Skin of body (tissue), 2 donors: ENCODE results near the gene ADAMTS4. TPM values are rescaled to one million over a fixed set of nuclear protein-coding genes. Genes with fewer than 3 reads are reported as not detected.
A peak's percentile ranks its signal among the peaks of the same experiment; 100 is the strongest.
"Not testable (repeated sequence)": the region's sequence is repeated elsewhere in the genome, so short reads cannot be mapped to it uniquely, and the experiment has no call there.

Experiments
- DNase-seq: peaks from one replicate; lab custom pipeline; 2025; lab: John Stamatoyannopoulos, UW
- total RNA-seq: library from RNA; depleted of rRNA; stranded (reverse); fragments of >200 nt; gene quantifications from one replicate; pipeline ENCODE4 v1.2.3, GENCODE V29; 2014

The ADAMTS4 gene
- 6.8 TPM for total RNA-seq

DNA sequence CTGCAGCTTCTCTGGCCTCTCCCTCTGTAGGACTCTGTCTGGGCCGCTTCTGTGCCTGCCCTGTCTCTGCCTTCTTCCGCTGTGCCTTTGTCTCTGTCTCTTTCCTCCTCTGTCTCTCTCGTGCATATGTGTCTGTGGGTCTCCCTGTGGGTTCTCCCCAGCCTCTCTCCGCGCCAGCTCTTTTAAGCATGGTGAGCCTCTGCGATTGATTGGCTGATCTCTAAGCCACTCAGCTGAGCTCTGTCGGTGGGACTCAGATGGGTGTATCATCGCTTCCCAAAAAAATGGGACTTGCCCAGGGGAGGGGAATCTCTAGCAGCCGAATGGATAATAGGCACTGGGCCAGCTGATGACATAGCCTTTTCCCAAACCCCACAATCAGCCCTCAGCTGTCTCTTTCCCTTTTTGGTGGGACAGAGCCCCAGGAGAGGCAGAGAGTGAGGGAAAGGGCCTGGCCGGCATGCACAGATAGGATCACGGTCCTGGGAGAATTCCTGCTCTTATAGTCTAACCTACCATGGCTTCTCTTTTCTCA lies at the start of gene ADAMTS4:
ADAMTS4 (minus strand) TSS at position 158 of the 535 bp plus-strand sequence. CDS start 427 bp downstream, outside the sequence.
- peak; percentile 98 for DNase-seq

- no peak for DNase-seq
Measured at GRCh38 chr1:161244888-161245287, 46.0 kb upstream of the ADAMTS4 start.

GRCh38 chr1:161242313-161242712 lies 43.5 kb upstream of the ADAMTS4 start:
- DNase-seq, result no peak

DNA sequence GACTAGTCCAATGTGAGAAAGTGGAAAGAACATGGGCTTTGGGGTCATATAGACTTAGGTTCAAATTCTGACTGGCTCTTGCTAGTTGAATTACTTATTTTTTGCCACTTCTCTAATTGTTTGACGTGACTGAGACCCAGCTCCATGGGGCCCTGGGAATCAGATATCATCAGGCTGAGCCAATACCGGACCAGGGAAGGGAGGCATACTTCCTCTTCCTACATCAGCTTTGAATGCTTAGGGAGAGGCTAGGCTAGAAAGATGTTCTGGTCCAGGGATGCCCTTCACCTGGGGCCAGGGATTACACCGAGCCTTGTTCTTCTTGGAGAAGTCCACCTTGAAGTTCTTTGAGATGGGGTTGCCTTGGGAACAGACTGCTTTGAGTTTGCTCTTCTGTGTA lies 42.8 kb upstream of the ADAMTS4 start:
- no peak for DNase-seq

DNA sequence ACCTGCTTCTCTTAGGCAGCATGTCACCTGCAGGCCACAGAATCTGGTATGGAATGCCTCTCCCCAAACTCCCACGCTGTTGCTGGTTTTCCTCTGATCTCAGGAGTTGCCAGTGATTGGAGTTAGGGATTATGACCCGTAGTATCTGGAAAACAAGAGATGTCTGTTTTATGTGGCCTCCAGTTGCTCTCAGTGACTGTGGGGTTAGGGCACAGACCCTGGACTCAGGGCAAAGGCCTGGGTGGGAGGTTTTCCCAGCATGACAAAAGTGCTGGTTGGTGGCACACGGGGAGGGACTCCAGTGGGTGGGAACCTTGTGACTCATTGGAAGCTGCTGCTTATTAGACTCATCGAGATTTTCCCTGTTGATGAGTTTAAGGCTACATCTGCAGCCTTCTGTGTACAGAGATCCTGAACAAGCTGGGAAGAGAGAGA lies 39.2 kb upstream of the ADAMTS4 start, which contains the start of gene NR1I3:
NR1I3 (minus strand) TSS at position 165 of the 435 bp plus-strand sequence. CDS start 1,638 bp downstream, outside the sequence.
- DNase-seq, result no peak

DNA sequence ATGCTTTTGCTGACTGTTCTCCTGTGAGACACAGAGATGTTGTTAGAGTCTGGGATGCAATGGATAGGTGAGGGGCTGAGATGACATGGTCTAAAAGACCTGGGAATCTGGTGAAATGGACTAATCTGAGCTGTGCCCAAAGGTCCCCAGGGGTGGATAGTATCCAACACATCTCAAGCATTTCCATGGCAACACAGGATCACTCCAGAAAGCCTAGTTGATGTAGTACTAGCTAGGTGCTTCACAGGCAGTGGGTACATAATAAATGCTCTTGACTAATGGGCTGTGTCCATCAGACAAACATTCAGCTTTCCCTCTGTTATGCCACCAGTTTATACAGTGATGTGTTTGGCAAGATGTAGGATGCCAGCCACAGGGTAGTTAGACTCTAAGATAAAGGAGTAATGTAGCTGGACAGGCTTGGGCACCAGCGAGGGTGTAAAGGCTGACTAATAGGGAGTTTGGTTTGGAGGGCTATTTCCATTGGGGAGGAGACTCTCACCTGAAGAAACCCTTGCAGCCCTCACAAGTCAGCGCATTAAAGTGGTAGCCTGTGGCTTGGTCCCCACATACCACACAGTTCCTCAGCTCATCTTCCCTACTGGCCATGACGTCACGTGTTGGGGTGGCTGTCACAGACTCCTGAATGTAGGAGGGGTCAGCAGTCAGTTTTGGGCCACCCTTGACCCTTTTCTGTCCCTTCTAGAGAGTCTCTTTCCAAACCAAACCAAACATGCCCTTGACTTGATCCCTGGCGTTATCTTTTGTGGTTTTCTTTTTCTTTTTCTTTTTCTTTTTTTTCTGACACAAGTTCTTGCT lies 37.3 kb upstream of the ADAMTS4 start:
- no peak for DNase-seq

DNA sequence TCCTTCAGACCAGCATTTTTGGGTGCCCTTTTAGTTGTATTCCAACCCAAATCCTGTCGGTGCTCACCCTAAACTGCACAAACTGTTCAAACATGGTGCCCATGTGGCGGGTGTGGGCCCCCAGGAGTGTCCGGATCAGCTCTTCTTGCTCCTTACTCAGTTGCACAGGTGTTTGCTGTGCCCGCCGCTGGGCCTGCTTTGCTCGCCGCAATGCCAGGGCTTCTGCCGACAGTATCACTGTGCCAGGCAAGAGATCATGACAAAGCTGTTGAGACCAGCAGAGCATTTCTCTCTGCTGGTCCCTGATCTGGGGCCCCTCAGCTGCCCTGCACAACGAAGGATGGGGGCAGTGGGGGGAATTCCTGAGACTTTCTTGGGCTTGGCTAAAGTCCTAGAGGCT lies 34.2 kb upstream of the ADAMTS4 start:
- DNase-seq, result no peak

DNA sequence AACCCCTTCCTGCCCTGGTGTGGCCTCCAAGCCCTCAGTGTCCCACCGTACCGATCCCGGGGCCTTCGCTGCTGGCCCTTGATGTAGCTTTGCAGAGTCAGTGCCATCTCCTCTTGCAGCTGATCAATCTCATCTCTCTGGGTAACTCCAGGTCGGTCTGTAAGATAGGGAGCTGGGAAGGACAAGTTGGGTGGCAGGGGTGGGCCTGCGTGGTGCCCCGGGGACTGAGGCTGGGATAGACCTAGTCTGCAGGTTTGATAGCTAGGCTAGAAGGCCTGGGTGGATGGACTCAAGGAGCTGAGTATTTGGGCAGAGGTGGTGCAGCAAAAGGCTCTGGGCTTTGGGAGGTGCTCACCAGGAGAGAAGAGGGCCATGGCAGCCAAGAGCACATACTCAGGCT lies 31.9 kb upstream of the ADAMTS4 start:
- no peak for DNase-seq

- no peak for DNase-seq
Measured at GRCh38 chr1:161229896-161230295, 31.0 kb upstream of the ADAMTS4 start.

DNA sequence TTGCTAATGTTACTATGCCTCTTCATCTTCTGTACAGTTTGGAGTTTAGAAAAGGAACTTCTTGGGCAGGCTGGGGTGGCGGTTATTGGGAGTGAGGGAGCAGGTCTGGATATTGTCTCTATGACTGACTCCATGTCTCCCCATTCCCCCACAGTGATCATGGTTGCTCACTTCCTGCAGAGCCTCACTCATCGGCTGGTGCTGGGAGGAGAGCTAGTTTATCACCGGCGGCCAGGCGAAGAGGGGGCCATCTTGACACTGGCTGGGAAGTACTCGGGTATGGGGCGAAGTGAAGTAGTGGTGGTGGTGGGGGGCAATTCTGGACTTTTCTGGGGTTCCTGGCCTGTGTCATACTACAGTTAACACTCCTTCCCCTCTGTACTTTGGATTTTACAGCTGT lies 29.2 kb upstream of the ADAMTS4 start:
- no peak for DNase-seq

- DNase-seq, result peak; percentile 46
Measured at GRCh38 chr1:161227196-161227871, 28.5 kb upstream of the ADAMTS4 start.

GRCh38 chr1:161226759-161227158 lies 27.9 kb upstream of the ADAMTS4 start:
- no peak for DNase-seq

- no peak for DNase-seq
Measured at GRCh38 chr1:161226320-161226711, 27.5 kb upstream of the ADAMTS4 start.

DNA sequence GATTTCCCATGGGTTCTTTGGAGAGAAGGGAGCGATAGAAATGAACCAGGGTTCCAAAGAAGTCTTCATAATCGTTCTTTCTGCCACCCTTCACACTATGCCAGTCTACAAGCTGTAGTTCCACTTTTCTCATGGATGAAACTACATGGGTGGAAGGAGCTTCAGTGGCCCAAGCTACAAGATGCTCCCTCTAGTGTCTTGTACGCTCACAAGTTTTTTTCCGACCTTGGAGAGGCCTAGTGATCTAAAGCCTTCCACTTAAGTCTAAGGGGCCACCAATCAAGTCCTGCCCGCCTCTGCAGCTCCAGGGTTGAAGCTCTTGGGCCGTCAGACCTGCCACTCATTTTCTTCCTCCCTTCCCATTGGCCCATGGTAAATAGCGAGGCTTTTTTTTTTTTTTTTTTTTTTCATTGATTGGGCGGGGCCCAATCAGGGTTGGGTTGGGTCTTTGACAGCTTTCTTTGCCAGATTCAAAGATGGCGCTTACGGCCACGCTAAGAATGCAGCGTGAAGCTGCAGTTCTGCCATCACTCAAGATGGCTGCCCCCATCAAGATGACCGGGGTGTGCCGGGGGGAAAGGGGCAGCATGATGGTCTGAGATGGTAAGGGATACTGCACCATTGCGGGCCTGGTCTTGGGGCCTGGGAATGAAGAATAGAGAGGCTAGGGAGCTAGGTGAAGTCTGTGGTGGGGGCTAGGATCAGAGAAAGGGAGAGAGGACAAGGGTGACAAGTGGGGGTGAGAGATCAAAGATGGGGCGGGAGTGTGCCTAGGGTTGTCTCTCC lies 26.9 kb upstream of the ADAMTS4 start, which contains the start of gene TOMM40L:
TOMM40L (plus strand) TSS at position 527 of the 786 bp plus-strand sequence. CDS start 430 bp downstream, outside the sequence.
- peak; percentile 99 for DNase-seq

- DNase-seq, result no peak
Measured at GRCh38 chr1:161225178-161225533, 26.3 kb upstream of the ADAMTS4 start.

DNA sequence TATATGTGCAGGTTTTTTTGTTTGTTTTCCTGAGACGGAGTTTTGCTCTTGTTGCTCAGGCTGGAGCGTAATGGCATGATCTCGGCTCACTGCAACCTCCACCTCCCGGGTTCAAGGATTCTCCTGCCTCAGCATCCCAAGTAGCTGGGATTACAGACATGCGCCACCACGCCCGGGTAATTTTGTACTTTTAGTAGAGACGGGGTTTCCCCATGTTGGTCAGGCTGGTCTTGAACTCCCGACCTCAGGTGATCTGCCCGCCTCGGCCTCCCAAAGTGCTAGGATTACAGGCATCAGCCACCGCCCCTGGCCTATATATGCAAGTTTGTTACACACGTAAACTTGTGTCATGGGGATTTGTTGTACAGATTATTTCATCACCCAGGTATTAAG lies 25.8 kb upstream of the ADAMTS4 start:
- not testable (repeated sequence) for DNase-seq

DNA sequence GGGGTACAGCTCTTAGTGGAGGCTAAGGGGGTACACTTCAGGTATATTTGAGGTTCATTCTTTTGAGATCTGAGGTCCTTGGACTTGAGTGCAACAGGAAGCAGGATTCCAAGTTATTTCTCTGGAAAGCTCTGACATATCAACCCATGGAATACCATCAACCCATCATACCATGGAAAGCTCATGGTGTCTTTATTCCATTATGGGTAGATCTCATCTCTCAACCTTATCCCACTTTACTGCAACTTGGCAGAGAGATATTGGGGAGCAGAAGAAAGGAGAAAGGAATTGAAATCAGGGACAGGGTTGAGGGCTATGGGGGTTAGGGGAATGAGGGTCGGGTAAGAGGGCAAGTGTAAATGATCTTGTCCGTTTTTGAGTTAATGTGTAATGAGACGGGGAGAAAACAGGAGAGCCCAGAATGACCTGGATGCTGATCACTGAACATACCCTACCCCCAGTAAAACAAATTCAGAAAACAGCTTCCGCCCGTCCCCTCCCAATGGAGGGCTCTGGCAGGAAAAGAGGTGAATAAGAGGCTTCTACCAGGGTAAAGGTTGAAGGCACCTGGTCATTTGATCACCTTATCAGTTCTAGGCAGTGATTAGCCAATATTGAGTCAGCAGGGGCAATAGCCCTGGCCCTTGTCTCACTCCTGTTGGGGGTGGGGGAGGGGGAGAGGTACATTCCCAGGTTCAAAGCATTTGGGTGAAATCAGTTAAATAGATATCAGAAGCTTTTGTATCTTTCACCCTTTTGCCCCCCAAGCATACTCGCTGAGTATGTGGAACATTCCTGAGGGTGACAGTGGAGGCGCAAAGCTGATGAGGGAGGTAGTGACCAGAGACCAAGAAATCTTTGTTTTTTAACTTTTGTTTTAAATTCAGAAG lies 25.2 kb upstream of the ADAMTS4 start:
- no peak for DNase-seq

- no peak for DNase-seq
Measured at GRCh38 chr1:161222175-161223019, 23.5 kb upstream of the ADAMTS4 start.

- DNase-seq, result no peak
Measured at GRCh38 chr1:161220002-161220401, 21.1 kb upstream of the ADAMTS4 start.
